Lower leg skin (tissue), 3 donors: ENCODE measurements around the gene KAZN.

Experiments
- CTCF ChIP-seq, 3 donors: fragments of 450-650 bp; IDR thresholded peaks; one replicate each; pipeline ENCODE4 v1.5.1; 2016; ENCODE audit warnings: antibody characterized with exemption in 3 of 3, mild to moderate bottlenecking in 3 of 3, moderate library complexity in 2 of 3
- POLR2A ChIP-seq, 2 donors: fragments of 450-650 bp; IDR thresholded peaks; one replicate each; pipeline ENCODE4 v1.6.1; 2016 to 2017; ENCODE audit warnings: antibody characterized with exemption in 2 of 2, mild to moderate bottlenecking in 1 of 2, moderate library complexity in 1 of 2

- TF ChIP-seq CTCF (IDR thresholded peaks at IDR 0.05), result no peak
- no peak for TF ChIP-seq POLR2A (IDR thresholded peaks at IDR 0.05)
Measured at GRCh38 chr1:14681182-14681581, 82.7 kb downstream of the KAZN start.
